H1 (cell line): ENCODE data around the gene ZNF860. TPM values are rescaled to one million over a fixed set of nuclear protein-coding genes. Genes with fewer than 3 reads are reported as not detected.
A peak's percentile ranks its signal among the peaks of the same experiment; 100 is the strongest.
"Not testable (repeated sequence)": the region's sequence is repeated elsewhere in the genome, so short reads cannot be mapped to it uniquely, and the experiment has no call there.

Experiments
- CTCF ChIA-PET: fragments of 300-600 bp; sonication (Branson Sonifier 250); formaldehyde crosslinking; loops from one replicate; lab custom pipeline; 2021; ENCODE audit not compliant: partially characterized antibody; lab: Charles Lee
- POLR2A ChIA-PET: fragments of 300-600 bp; sonication (Branson Sonifier 250); formaldehyde crosslinking; loops from one replicate; lab custom pipeline; 2021; ENCODE audit warnings: inconsistent platforms; ENCODE audit not compliant: partially characterized antibody; lab: Charles Lee
- DNase-seq, 2 experiments: peaks; one replicate each; pipeline versions ENCODE4 v3.0.0 to v3.0.0-alpha.2; 2010 to 2022; ENCODE audit warnings: low spot score in 2 of 2, low read depth in 1 of 2, mixed read lengths in 1 of 2
- FAIRE-seq: peaks from 2 replicates; lab custom pipeline; 2011; peaks lifted over from hg19 to GRCh38; lab: Jason Lieb, UNC
- H2AFZ ChIP-seq: 2 replicates; pipeline ENCODE4 v1.8.1; 2012; ENCODE audit warnings: low read length, inconsistent platforms
- H2AK5ac ChIP-seq: 2 replicates; pipeline ENCODE4 v1.6.1; 2013; ENCODE audit warnings: low read depth, low read length
- H2BK120ac ChIP-seq: replicated peaks from 2 replicates; pipeline ENCODE3; 2013; ENCODE audit warnings: low read depth, low read length, inconsistent platforms
- H2BK12ac ChIP-seq: 2 replicates; pipeline ENCODE4 v1.6.1; 2013; ENCODE audit warnings: low read depth, low read length
- H2BK15ac ChIP-seq: 2 replicates; pipeline ENCODE4 v1.6.1; 2013; ENCODE audit warnings: low read length
- H2BK20ac ChIP-seq: 2 replicates; pipeline ENCODE4 v1.6.1; 2013; ENCODE audit warnings: low read length
- H2BK5ac ChIP-seq: 2 replicates; pipeline ENCODE4 v1.6.1; 2013; ENCODE audit warnings: low read depth, low read length
- H3K14ac ChIP-seq: 2 replicates; pipeline ENCODE4 v1.6.1; 2013; ENCODE audit warnings: inconsistent platforms; ENCODE audit not compliant: insufficient read length
- H3K18ac ChIP-seq: 2 replicates; pipeline ENCODE4 v1.6.1; 2013; ENCODE audit warnings: low read length; ENCODE audit errors: extremely low read depth
- H3K23ac ChIP-seq: 2 replicates; pipeline ENCODE4 v1.6.1; 2013; ENCODE audit warnings: inconsistent platforms; ENCODE audit not compliant: insufficient read length
- H3K23me2 ChIP-seq: 2 replicates; pipeline ENCODE4 v1.6.1; 2013; ENCODE audit warnings: low read depth, low read length
- H3K27ac ChIP-seq: 2 replicates; pipeline ENCODE4 v1.6.1; 2011; ENCODE audit warnings: low read depth, low read length, inconsistent platforms
- H3K27me3 ChIP-seq, 4 experiments: replicated peaks in 1 of 4; 1 replicate in 1 of 4; 2 replicates in 3 of 4; pipeline versions ENCODE4 v1.6.1 to v1.8.1; 2011 to 2013; ENCODE audit warnings: low read length in 3 of 4, mild to moderate bottlenecking in 3 of 4, inconsistent platforms in 2 of 4, mixed read lengths in 2 of 4, moderate library complexity in 1 of 4; ENCODE audit not compliant: control insufficient read depth in 3 of 4, insufficient read depth in 3 of 4; ENCODE audit errors: extremely low read depth in 1 of 4
- H3K36me3 ChIP-seq, 4 experiments: 2 replicates each; pipeline versions ENCODE4 v1.6.1 to v1.8.1; 2011 to 2013; ENCODE audit warnings: mild to moderate bottlenecking in 4 of 4, low read length in 3 of 4, moderate library complexity in 2 of 4, control low read depth in 1 of 4, inconsistent platforms in 1 of 4; ENCODE audit not compliant: insufficient read depth in 4 of 4, control insufficient read depth in 2 of 4
- H3K4ac ChIP-seq: replicated peaks from 2 replicates; pipeline ENCODE3; 2013; ENCODE audit warnings: low read length, low read depth, mixed read lengths, inconsistent platforms; ENCODE audit not compliant: insufficient read length
- H3K4me1 ChIP-seq, 4 experiments: replicated peaks in 1 of 4; 1 replicate in 1 of 4; 2 replicates in 3 of 4; pipeline versions ENCODE4 v1.6.1 to v1.8.1; 2011 to 2013; ENCODE audit warnings: low read length in 3 of 4, inconsistent platforms in 2 of 4, mixed read lengths in 1 of 4; ENCODE audit not compliant: insufficient read depth in 4 of 4, control insufficient read depth in 3 of 4
- H3K4me2 ChIP-seq, 2 experiments: 2 replicates each; pipeline versions ENCODE4 v1.6.1 to v1.8.1; 2011 to 2013; ENCODE audit warnings: low read depth in 2 of 2, low read length in 2 of 2, control low read depth in 1 of 2, inconsistent platforms in 1 of 2, mild to moderate bottlenecking in 1 of 2; ENCODE audit not compliant: insufficient read depth in 1 of 2
- H3K4me3 ChIP-seq, 4 experiments: fragments of 200-600, 300-600 bp in 1 of 4; sonication (generic), shearing (Covaris generic), sonication (Bioruptor Twin) in 1 of 4; 2 replicates each; pipeline versions ENCODE4 v1.5.1 to v1.8.1; 2011 to 2016; ENCODE audit warnings: low read length in 4 of 4, low read depth in 3 of 4, control low read depth in 2 of 4, inconsistent platforms in 2 of 4, mild to moderate bottlenecking in 2 of 4, mixed read lengths in 1 of 4, moderate library complexity in 1 of 4; ENCODE audit not compliant: insufficient read depth in 2 of 4; ENCODE audit errors: extremely low read depth in 1 of 4
- H3K56ac ChIP-seq: replicated peaks from 2 replicates; pipeline ENCODE3; 2013; ENCODE audit warnings: low read depth, mild to moderate bottlenecking, mixed read lengths, low read length, inconsistent platforms; ENCODE audit not compliant: insufficient read length
- H3K79me1 ChIP-seq: 2 replicates; pipeline ENCODE4 v1.6.1; 2013; ENCODE audit warnings: low read depth, low read length, control low read depth
- H3K79me2 ChIP-seq, 2 experiments: 2 replicates each; pipeline versions ENCODE4 v1.6.1 to v1.8.1; 2012 to 2013; ENCODE audit warnings: low read length in 2 of 2, mild to moderate bottlenecking in 2 of 2, inconsistent platforms in 1 of 2; ENCODE audit not compliant: insufficient read depth in 2 of 2, control insufficient read depth in 1 of 2
- H3K9ac ChIP-seq, 4 experiments: replicated peaks in 1 of 4; 1 replicate in 1 of 4; 2 replicates in 3 of 4; pipeline versions ENCODE4 v1.6.1 to v1.8.1; 2011 to 2013; ENCODE audit warnings: low read depth in 3 of 4, low read length in 3 of 4, control low read depth in 2 of 4, mild to moderate bottlenecking in 2 of 4, moderate library complexity in 2 of 4, inconsistent platforms in 1 of 4; ENCODE audit errors: extremely low read depth in 1 of 4
- H3K9me3 ChIP-seq, 2 experiments: 2 replicates each; pipeline versions ENCODE4 v1.6.1 to v1.8.1; 2012 to 2013; ENCODE audit warnings: mild to moderate bottlenecking in 2 of 2, moderate library complexity in 2 of 2, control low read depth in 1 of 2, inconsistent platforms in 1 of 2, low read depth in 1 of 2, low read length in 1 of 2, mixed read lengths in 1 of 2; ENCODE audit not compliant: insufficient read depth in 2 of 2
- H4K20me1 ChIP-seq, 2 experiments: replicated peaks in 1 of 2; 2 replicates each; pipeline versions ENCODE3 to v1.8.1; 2011 to 2013; ENCODE audit warnings: inconsistent platforms in 2 of 2, low read length in 2 of 2, mild to moderate bottlenecking in 1 of 2; ENCODE audit not compliant: insufficient read depth in 2 of 2, control insufficient read depth in 1 of 2
- H4K5ac ChIP-seq: 2 replicates; pipeline ENCODE4 v1.6.1; 2013; ENCODE audit warnings: low read length, low read depth, mixed read lengths, inconsistent platforms; ENCODE audit not compliant: insufficient read length
- H4K8ac ChIP-seq: 2 replicates; pipeline ENCODE4 v1.8.0; 2013; ENCODE audit warnings: mild to moderate bottlenecking, moderate library complexity, low read length, inconsistent platforms; ENCODE audit not compliant: insufficient read depth; ENCODE audit errors: extremely low read depth
- H4K91ac ChIP-seq: replicated peaks from 2 replicates; pipeline ENCODE3; 2013; ENCODE audit warnings: low read length, mixed read lengths, inconsistent platforms; ENCODE audit not compliant: insufficient read length
- RAD21 ChIP-seq, 2 experiments: IDR thresholded peaks in 1 of 2; conservative IDR thresholded peaks in 1 of 2; 2 replicates each; pipeline ENCODE4 v1.6.1; 2011; ENCODE audit warnings: low read depth in 2 of 2, low read length in 2 of 2, improper control_type of control experiment in 1 of 2, inconsistent platforms in 1 of 2, mild to moderate bottlenecking in 1 of 2, moderate library complexity in 1 of 2
- WGBS, 2 experiments: shearing (Covaris generic) in 1 of 2; methylation state at CpG; one replicate each; pipeline versions ENCODE4 v1.1.6 to v1.1.7; 2013 to 2015; ENCODE audit warnings: low lambda C conversion rate in 2 of 2, mixed read lengths in 2 of 2, inconsistent platforms in 1 of 2, low coverage in 1 of 2, missing lambda C conversion rate in 1 of 2; ENCODE audit not compliant: insufficient replicate concordance in 2 of 2, insufficient coverage in 1 of 2, insufficient read length in 1 of 2; ENCODE audit errors: extremely low coverage in 1 of 2, missing lambda C conversion rate in 1 of 2; 5-methylcytosine and 5-hydroxymethylcytosine counted together
- polyA plus RNA-seq, 7 experiments: library from polyadenylated mRNA; depleted of rRNA in 3 of 7; stranded (reverse) in 5 of 7; unstranded in 2 of 7; fragments of >200 nt in 5 of 7; fragments of 200-250 nt in 2 of 7; gene quantifications; 1 replicate in 5 of 7; 2 replicates in 1 of 7; 4 replicates in 1 of 7; pipeline versions ENCODE4 v1.2.1 to v1.2.3, GENCODE V29; 2011 to 2013; ENCODE audit warnings: missing spikeins in 2 of 7, mixed read lengths in 2 of 7
- total RNA-seq: library from RNA; stranded (reverse); fragmentation: NEBNext Ultra II Directional; extraction: Animal tissue kit (Norgen Biotek cat#: 25700); gene quantifications from 2 replicates; pipeline ENCODE4 v1.2.1, GENCODE V29; 2021
- TF ChIP-seq, protein P1 (sequence below), 3 experiments: IDR thresholded peaks; 1 replicate in 2 of 3; 2 replicates in 1 of 3; pipeline versions ENCODE4 v1.5.1 to v1.6.1; 2011; ENCODE audit warnings: low read length in 3 of 3, mild to moderate bottlenecking in 3 of 3, inconsistent platforms in 2 of 3, low read depth in 1 of 3, moderate library complexity in 1 of 3; ENCODE audit not compliant: insufficient read depth in 1 of 3; ENCODE audit errors: control extremely low read depth in 1 of 3

The ZNF860 gene
- total and polyA plus RNA-seq, 2 of the 8 experiments (the other 6 are each of a cell fraction or from before 2014, with no cell fraction given) = 3.2 to 8.6 TPM

DNA sequence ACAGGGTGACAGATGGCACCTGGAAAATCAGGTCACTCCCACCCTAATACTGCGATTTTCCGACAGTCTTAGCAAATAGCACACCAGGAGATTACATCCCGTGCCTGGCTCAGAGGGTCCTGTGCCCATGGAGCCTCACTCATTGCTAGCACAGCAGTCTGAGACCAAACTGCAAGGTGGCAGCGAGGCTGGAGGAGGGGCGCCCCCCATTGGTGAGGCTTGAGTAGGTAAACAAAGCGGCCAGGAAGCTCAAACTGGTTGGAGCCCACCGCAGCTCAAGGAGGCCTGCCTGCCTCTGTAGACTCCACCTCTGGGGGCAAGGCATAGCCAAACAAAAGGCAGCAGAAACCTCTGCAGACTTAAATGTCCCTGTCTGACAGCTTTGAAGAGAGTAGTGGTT is 29.1 kb downstream of the ZNF860 start:
- FAIRE-seq, H3K4me2 ChIP-seq, H2BK5ac ChIP-seq, H3K27ac ChIP-seq, H2BK12ac ChIP-seq, H2BK120ac ChIP-seq, POLR2A ChIA-PET, H3K4me3 ChIP-seq, H2BK15ac ChIP-seq, H3K79me2 ChIP-seq, H3K23me2 ChIP-seq, H3K9me3 ChIP-seq, H2AK5ac ChIP-seq, H2AFZ ChIP-seq, H3K27me3 ChIP-seq, H4K20me1 ChIP-seq, H3K4ac ChIP-seq, H3K56ac ChIP-seq, H3K9ac ChIP-seq, H2BK20ac ChIP-seq, H3K23ac ChIP-seq, H3K18ac ChIP-seq, H4K5ac ChIP-seq, H4K8ac ChIP-seq, H3K4me1 ChIP-seq, H3K36me3 ChIP-seq, H4K91ac ChIP-seq, H3K14ac ChIP-seq, H3K79me1 ChIP-seq: not testable (repeated sequence)
- CTCF ChIA-PET = interaction anchor here (0.6 to 3.2 kb wide), 7 partner anchors 8 to 133 kb away, joined by 3 to 17 read pairs (median 4); partner anchors contain the start of gene ZNF860
- TF ChIP-seq RAD21 (IDR thresholded peaks at IDR 0.05 in 1 of 2, conservative IDR thresholded peaks at IDR 0.05 in 1 of 2; ENCODE audit: low read depth in 2 of 2, low read length in 2 of 2) = peak; percentile 38 to 52
- TF ChIP-seq, protein P1, sequence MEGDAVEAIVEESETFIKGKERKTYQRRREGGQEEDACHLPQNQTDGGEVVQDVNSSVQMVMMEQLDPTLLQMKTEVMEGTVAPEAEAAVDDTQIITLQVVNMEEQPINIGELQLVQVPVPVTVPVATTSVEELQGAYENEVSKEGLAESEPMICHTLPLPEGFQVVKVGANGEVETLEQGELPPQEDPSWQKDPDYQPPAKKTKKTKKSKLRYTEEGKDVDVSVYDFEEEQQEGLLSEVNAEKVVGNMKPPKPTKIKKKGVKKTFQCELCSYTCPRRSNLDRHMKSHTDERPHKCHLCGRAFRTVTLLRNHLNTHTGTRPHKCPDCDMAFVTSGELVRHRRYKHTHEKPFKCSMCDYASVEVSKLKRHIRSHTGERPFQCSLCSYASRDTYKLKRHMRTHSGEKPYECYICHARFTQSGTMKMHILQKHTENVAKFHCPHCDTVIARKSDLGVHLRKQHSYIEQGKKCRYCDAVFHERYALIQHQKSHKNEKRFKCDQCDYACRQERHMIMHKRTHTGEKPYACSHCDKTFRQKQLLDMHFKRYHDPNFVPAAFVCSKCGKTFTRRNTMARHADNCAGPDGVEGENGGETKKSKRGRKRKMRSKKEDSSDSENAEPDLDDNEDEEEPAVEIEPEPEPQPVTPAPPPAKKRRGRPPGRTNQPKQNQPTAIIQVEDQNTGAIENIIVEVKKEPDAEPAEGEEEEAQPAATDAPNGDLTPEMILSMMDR (IDR thresholded peaks at IDR 0.05; ENCODE audit: control extremely low read depth in 1 of 3, insufficient read depth in 1 of 3, low read depth in 1 of 3, low read length in 3 of 3) = peak in 2 of 3 experiments; percentile 19 to 26; a peak in 2 of 4 replicates
- WGBS, 2 experiments = 86% methylated on average over 6 of the region's 7 CpGs; no CpG with 5 or more reads in 1 of the 2 experiments
- DNase-seq = peak in 1 of 2 experiments; percentile 62
